ENCODE measurements around the gene RCVRN. TPM values are rescaled to one million over a fixed set of nuclear protein-coding genes. Genes with fewer than 3 reads are reported as not detected.

Gene RCVRN
- not detected in 2 replicates for total RNA-seq

DNA sequence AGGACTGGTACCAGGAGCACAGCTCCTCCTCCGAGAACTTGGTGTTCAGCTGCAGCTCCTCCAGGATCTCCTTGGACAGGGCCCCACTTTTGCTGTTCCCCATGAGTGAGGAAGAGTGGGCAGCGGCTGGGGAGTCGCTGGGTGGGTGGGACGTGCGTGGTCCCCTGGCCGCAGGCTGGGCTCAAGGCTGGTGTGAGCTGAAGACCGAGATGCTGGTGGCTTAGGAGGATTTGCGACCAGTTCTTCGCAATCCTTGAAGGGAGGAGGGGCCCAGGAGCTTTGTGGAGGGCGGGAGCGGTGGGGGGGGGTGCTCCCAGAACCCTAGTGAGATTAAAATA lies at the start of gene RCVRN:
TSS of gene RCVRN (minus strand) at position 194 of the 338 bp plus-strand sequence. CDS start at position 103, 91 bp downstream.

Other genes starting within 250 kb of the RCVRN start
- gene DHRS7C, start 113.7 kb downstream of the RCVRN start, total RNA-seq = not detected in 2 replicates
- not detected in 2 replicates for gene GSG1L2, start 83.2 kb downstream of the RCVRN start, total RNA-seq
- gene GLP2R, start 79.3 kb downstream of the RCVRN start, total RNA-seq = 0.14 TPM in 1 of 2 replicates, not detected in the other

Data from nasal cavity respiratory epithelium epithelial cell of viscerocranial mucosa (primary cell).